Progenitor cell of endocrine pancreas (in vitro differentiated cells): ENCODE data around the gene PLXNA2. TPM values are rescaled to one million over a fixed set of nuclear protein-coding genes. Genes with fewer than 3 reads are reported as not detected.

Experiments
- DNase-seq: peaks from one replicate; pipeline ENCODE4 v3.0.0; 2021; ENCODE audit warnings: low spot score; ENCODE audit not compliant: unreplicated experiment
- H3K27ac Mint-ChIP-seq: 2 replicates; pipeline ENCODE4 v1.8.0; 2021; ENCODE audit warnings: mild to moderate bottlenecking, moderate library complexity, mixed read lengths
- H3K27me3 Mint-ChIP-seq: 2 replicates; pipeline ENCODE4 v1.8.0; 2021; ENCODE audit warnings: mixed read lengths
- H3K36me3 Mint-ChIP-seq: 2 replicates; pipeline ENCODE4 v1.8.0; 2022; ENCODE audit warnings: mixed read lengths; ENCODE audit not compliant: insufficient read depth
- H3K4me1 Mint-ChIP-seq: 2 replicates; pipeline ENCODE4 v1.8.0; 2021; ENCODE audit warnings: low read depth, mixed read lengths
- H3K4me3 Mint-ChIP-seq: 2 replicates; pipeline ENCODE4 v1.8.0; 2021; ENCODE audit warnings: low read depth, mild to moderate bottlenecking, moderate library complexity, mixed read lengths
- H3K9me3 Mint-ChIP-seq: 2 replicates; pipeline ENCODE4 v1.8.0; 2021; ENCODE audit warnings: low read depth, mixed read lengths
- CTCF ChIP-seq: fragments of 200-600 bp; sonication (generic); IDR thresholded peaks from one replicate; pipeline ENCODE4 v1.5.0; 2021; ENCODE audit warnings: antibody characterized with exemption, mild to moderate bottlenecking; ENCODE audit not compliant: unreplicated experiment
- total RNA-seq: library from RNA; stranded (reverse); gene quantifications from 2 replicates; pipeline ENCODE4 v1.2.1, GENCODE V29; 2021

Gene PLXNA2
- total RNA-seq, 1 donor from 2014 or later, result 34.9 TPM

GRCh38 chr1:208117826-208118225 lies 126.4 kb downstream of the PLXNA2 start:
- DNase-seq, result no peak
- Mint-ChIP-seq H3K27me3 (peaks cover 3% of the 10 kb centered on the region), H3K27ac (no peak overlapping the region), H3K9me3 (no peaks in the 10 kb centered on the region), H3K4me3 (no peak overlapping the region), H3K4me1 (peaks cover 11% of the 10 kb centered on the region), H3K36me3 (no peaks in the 10 kb centered on the region)
- no peak for TF ChIP-seq CTCF

- DNase-seq, result no peak
- H3K9me3 Mint-ChIP-seq, result no peaks in the 10 kb centered on the region
- H3K4me3 Mint-ChIP-seq, result no peak overlapping the region
- H3K27me3 Mint-ChIP-seq, result peaks cover 3% of the 10 kb centered on the region
- no peak for TF ChIP-seq CTCF
- no peaks in the 10 kb centered on the region for H3K36me3 Mint-ChIP-seq
- peaks cover 11% of the 10 kb centered on the region for H3K4me1 Mint-ChIP-seq
- no peak overlapping the region for H3K27ac Mint-ChIP-seq
Observed at GRCh38 chr1:208117409-208117808, 126.8 kb downstream of the PLXNA2 start.

GRCh38 chr1:208115924-208116640 lies 128.1 kb downstream of the PLXNA2 start:
- no peak overlapping the region for H3K27ac Mint-ChIP-seq
- peaks cover 20% of the 10 kb centered on the region for H3K4me1 Mint-ChIP-seq
- DNase-seq, result no peak
- H3K36me3 Mint-ChIP-seq, result no peaks in the 10 kb centered on the region
- TF ChIP-seq CTCF, result no peak
- no peak overlapping the region for H3K4me3 Mint-ChIP-seq
- peaks cover 3% of the 10 kb centered on the region for H3K27me3 Mint-ChIP-seq
- no peaks in the 10 kb centered on the region for H3K9me3 Mint-ChIP-seq

GRCh38 chr1:208113011-208113410 lies 131.2 kb downstream of the PLXNA2 start:
- Mint-ChIP-seq H3K4me3 (no peak overlapping the region), H3K4me1 (peaks cover 15% of the 10 kb centered on the region)
- no peak for DNase-seq

GRCh38 chr1:208112401-208112800 lies 131.8 kb downstream of the PLXNA2 start:
- Mint-ChIP-seq H3K36me3 (no peaks in the 10 kb centered on the region), H3K4me1 (peaks cover 15% of the 10 kb centered on the region), H3K27ac (no peak overlapping the region), H3K4me3 (no peak overlapping the region), H3K27me3 (peaks cover 7% of the 10 kb centered on the region), H3K9me3 (no peaks in the 10 kb centered on the region)
- no peak for DNase-seq
- TF ChIP-seq CTCF, result no peak

More at GRCh38 chr1:208113011-208113410, 131.2 kb downstream of the PLXNA2 start:
- Mint-ChIP-seq H3K27me3 (peaks cover 7% of the 10 kb centered on the region), H3K36me3 (no peaks in the 10 kb centered on the region), H3K27ac (no peak overlapping the region), H3K9me3 (no peaks in the 10 kb centered on the region)
- no peak for TF ChIP-seq CTCF
